ENCODE data around the gene GRWD1.
A peak's percentile ranks its signal among the peaks of the same experiment; 100 is the strongest.

The GRWD1 gene

DNA sequence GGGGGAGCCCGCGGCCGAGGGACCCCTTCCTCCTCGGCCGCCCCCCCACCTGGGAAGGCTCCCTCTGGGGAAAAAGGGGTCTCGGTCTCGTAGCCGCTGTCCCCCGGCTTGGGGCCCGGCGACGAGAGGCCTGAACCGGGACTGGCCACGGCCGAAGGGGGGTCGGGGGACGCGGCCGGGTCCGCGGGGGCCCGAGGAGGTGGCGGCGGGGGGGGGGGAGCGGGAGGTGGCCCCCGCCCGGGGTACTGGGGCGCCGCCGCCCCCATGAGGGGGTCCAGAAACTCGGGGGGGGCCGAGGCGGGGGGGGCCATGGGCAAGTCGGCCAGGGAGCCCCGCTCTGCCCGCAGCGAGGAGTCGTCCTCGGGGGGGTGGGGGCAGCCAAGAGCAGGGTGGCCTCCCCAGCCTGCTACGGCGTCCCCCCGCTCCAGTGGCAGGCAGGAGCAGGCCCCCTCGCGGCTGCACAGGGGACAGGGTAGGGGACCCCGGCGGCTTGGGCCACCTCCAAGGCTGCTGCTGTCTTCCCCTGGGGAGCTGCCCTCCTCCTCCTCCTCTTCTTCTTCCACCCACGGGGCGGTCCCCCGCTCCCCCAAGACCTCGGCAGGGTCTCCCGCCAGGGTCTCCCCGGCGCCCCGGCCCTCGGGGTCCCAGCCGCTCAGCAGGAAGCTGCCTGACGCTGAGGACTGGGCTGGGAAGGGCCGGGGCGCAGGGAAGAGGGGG lies 53.0 kb downstream of the GRWD1 start:
- DNase-seq (ENCODE audit: low read depth): no peak

DNA sequence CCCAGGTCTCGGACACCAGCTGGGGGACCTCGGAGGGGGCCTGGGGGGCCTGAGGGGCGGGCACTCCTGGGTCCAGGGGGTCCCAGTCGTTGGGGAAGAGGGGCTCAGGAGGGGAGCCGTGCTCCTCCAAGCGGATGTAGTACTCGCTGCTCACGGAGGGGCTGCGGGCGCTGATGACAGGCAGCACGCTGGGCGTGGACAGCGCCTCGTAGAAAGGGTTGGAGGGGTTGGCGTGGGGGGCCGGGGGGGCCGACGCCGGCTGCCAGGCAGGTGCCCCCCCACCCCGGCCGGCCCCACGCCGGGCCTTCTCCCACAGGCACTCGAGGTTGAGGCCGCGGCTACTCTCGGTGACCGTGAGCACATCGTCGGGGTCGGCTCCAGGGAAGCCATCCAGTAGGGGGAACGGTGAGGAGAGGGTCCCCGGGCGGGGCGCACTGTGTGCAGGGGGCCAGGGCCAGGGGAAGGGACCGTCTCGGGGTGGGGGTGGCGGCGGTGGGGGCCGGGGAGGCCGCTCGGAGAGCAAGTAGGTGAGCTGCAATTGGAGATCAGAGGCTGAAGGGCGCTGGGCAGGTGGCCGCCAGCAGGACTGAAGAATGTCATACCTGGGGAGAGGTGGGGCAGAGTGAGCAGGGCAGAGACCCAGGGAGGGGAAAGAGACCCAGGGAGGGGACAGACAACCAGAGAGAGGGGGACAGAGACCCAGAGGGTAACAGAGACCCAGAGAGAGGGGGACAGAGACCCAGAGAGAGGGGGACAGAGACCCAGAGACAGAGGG lies 53.7 kb downstream of the GRWD1 start:
- DNase-seq (ENCODE audit: low read depth): no peak

DNA sequence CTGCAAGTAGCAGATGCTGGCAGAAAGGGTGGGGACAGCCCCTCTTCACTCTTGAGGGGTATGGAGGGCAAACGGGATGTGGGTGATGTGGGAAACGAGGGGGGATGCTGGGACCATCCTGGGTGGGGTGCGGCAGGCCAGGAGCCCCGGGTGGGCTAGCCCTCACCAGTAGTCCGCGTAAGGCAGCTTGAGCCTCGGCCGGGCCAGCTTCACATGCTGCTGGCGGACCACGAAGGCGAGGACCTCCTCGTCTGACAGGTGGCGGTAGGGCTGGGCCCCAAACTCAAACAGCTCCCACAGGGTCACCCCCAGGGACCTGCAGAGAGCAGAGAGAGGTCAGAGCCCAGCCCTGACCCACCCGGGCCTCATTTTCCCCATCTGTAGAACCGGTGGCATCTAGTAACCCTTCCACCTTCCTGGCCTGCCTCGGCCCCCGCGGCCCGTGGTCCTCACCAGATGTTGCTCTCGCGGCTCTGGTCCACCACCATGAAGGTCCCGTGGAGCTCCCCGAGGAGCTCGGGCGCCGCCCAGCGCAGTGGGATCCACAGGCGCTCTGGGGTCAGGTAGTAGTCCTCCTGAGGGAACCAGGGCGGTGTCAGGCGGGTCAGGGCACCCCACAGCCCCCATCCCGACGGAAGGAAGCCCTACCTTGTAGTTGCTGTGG lies 55.2 kb downstream of the GRWD1 start:
- no peak for DNase-seq (ENCODE audit: low read depth)

GRCh38 chr19:48501494-48502349 lies 55.9 kb downstream of the GRWD1 start:
- DNase-seq (ENCODE audit: low read depth): peak; percentile 20

DNA sequence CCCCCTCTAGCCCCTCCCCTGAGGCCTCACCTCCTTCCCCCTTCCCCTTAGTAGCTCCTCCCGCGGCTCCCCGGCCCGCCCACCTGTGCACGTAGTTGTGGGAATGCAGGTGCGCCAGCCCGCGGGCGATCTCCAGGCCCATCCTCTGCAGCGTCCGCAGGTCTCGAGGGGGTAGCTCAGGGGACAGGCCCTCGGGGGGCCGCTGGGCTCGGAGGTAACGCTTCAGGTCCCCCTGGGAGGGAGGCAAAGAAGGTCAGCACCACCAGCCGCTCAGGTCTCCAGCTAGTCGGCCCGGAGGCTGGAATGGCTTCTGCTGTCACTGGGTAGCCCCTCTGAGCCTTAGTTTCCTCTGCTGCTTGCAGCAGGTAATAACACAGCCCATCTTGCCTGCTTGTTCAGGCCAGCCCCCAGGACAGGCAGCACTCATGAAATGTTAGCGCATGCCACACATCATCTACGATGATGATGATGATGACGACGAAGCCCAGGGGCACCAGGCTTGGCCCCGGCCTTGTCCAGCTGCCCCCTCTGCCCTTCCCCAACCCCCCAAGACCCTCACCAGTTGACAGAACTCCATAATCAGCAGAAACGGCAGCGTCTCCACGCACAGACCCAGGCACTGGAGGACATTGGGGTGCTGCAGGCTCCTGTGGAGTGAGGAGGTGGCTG lies 56.7 kb downstream of the GRWD1 start:
- no peak for DNase-seq (ENCODE audit: low read depth)

DNA sequence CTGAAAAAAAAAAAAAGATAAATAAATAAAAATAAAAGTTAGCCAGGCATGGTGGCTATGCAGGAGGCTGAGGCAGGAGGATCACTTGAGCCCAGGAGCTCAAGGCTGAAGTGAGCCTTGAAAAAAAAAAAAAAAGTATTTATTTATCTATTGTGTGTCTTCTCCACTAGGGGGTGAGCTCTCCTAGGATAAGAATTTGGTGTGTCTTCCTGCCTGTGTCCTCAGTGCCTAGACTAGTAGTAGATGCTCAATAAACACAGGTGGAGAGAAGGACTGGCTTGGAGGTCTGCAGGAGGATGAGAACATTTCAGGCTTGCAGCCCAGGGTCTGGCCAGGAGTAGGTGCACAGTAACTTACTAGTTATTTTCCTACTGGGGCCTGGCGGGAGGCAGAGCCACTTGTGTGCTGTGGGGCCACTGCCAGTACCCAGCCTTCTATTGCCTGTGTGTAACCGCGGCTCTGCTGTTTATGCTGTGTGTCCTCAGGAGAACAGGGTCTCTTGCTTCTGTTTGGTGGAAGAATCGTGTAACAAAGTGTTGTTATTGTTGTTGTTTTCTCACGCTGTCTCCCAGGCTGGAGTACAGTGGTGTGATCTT lies 60.5 kb downstream of the GRWD1 start:
- DNase-seq (ENCODE audit: low read depth): peak; percentile 47

Data from iris pigment epithelial cell (primary cell).